ENCODE data around the gene HPCAL1. TPM values are rescaled to one million over a fixed set of nuclear protein-coding genes. Genes with fewer than 3 reads are reported as not detected.

The HPCAL1 gene
- total RNA-seq, 4 donors from 2014 or later, result 18.6 to 59.5 (median 37.1) TPM

DNA sequence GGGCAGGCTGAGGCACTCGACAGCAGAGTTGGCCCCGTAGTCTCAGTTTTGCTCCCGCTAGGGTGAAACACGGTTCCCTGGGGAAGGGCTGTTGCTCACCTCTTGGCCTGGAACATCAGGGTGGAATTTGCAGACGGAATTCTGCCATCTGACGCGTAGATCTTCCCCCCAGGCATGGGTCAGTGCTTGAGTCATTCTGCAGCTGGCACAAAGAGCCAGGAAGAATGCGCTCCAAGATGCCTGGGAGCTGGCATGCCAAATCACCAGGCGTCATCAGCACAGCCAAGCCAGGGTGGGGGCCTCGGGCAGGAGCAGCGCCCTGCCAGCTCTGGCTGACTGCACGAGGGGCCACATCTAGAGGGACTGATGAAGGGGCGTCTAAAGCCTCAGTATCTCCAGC lies 102.7 kb downstream of the HPCAL1 start:
- TF ChIP-seq CTCF (IDR thresholded peaks at IDR 0.05; ENCODE audit: low read depth), result no peak

DNA sequence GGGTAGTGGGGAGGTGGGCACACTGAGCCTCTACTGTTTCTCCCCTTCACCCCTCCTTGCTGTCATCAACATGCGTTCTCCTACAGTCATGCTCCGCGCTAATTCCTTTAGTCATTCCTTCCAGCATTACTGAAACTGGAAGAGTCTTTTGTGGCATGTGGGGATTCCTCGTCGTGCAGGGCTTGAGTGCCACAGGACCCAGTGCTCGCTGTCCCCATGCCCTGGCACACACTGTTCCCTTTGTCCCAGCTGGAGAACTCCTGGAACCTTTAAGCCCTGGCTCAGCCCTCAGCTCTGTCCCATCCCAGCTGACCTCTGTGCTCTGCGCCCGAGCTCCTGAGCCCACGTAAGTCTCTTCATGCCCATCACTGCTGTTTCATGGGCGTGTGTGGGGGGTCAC lies 103.3 kb downstream of the HPCAL1 start:
- TF ChIP-seq CTCF (IDR thresholded peaks at IDR 0.05; ENCODE audit: low read depth), result no peak

DNA sequence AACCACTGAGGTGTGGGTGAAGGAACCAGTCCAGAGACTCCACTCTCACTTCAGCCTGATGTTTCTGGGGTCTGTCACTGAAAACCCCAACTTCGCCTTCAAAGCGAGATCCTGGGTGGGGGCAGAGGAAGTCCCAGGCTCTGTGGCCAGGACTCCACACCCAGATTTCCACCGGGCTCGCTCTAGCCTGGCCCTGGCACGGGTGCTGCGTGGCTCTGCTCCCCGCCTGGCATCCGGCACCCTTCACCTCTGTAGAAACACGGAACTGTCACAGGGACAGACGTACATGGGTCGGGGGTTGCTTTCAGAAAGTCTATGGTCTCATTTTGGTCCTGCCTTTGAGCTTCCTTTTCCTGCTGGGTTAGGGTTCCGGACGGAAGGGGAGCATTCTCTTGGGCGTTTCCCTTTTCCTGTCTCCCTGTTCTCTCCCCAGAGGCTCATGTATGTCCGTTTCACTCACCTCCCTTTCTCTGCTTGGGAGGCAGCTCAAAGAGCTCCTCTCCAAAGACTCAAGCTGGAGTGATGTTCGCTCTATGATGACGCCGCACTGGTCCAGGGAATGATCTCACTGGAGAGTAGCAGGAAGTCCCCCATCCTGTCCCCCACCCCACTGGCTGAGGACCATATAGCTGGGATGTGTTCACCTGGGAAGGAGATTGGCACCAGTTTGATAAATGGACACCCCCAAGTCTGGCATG lies 103.9 kb downstream of the HPCAL1 start:
- TF ChIP-seq CTCF (IDR thresholded peaks at IDR 0.05; ENCODE audit: low read depth), result no peak

DNA sequence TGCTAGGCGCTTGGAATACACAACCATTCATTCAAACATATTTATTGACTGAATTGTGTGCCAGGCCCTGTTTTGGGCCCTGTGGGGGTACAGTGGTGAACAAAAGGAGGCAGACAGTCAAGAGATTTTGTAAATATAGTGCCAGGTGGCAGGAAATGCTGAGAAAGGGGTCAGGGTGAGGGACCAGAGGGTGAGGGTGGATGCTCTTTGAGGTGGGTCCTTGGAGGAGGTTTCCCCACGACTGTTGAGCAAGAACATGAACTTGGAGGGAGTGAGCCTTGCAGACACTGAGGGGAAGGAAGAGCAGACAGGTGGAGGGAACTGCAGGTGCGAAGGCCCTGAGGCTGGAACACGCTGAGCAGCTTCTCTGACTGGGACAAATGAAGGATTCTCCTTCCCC lies 104.7 kb downstream of the HPCAL1 start:
- TF ChIP-seq CTCF (IDR thresholded peaks at IDR 0.05; ENCODE audit: low read depth), result no peak

DNA sequence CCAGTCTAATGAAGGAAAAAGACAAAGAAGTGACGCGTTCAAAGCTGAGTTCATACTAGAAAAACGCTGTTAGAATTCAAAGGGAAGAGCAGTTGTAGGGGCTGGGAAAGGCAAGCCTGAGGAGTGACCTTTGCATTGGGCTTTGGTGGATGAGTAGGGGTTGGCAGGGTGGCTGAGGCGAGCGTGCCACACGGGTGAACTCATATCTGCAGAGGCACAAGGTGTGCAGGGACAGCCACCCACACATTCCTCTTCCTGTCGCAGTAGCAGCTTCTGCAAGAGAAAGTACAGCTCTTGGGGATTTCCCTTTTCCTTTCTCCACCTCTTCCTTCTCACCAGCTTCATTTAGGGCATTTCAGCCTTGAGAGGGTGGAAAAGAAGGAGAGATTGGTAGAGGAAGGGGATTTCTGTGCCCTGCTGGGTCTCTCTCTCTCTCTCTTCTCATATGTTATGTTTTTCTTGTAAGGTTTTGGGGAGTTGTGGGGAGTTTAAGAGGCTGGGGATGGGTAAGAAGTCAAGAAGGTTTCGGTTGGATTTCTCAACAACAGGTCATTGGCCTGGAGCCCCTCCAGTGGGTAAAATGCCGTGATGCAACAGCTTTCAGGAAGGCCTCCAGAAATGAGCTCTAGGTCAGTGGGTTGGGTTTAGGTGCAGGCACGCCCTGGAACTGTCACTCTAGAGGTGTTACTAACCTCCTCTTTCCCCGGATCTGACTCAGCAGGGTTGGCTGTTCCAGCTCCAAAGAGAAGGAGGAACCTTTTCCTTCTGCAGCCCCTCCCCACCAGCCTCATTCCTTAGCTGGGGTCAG lies 105.3 kb downstream of the HPCAL1 start:
- no peak for TF ChIP-seq CTCF (IDR thresholded peaks at IDR 0.05; ENCODE audit: low read depth)

GRCh38 chr2:10408649-10409579 lies 106.2 kb downstream of the HPCAL1 start:
- no peak for TF ChIP-seq CTCF (IDR thresholded peaks at IDR 0.05; ENCODE audit: low read depth)

Measured in subcutaneous adipose tissue (tissue), 4 donors.